ENCODE data around the gene NUP214. TPM values are rescaled to one million over a fixed set of nuclear protein-coding genes. Genes with fewer than 3 reads are reported as not detected.
"Not testable (repeated sequence)": the region's sequence is repeated elsewhere in the genome, so short reads cannot be mapped to it uniquely, and the experiment has no call there.

NUP214 gene
- total RNA-seq, 1 donor from 2014 or later = 37.2 TPM

- no peak for DNase-seq (ENCODE audit: low read depth)
- TF ChIP-seq CTCF (conservative IDR thresholded peaks at IDR 0.05; ENCODE audit: low read depth, low read length) = no peak
- no peak overlapping the region for H3K4me3 ChIP-seq (ENCODE audit: low read depth, low read length)
Measured at GRCh38 chr9:131148276-131148675, 22.9 kb downstream of the NUP214 start.

GRCh38 chr9:131148966-131149687, 23.7 kb downstream of the NUP214 start:
- TF ChIP-seq CTCF (conservative IDR thresholded peaks at IDR 0.05; ENCODE audit: low read depth, low read length) = no peak
- DNase-seq (ENCODE audit: low read depth) = no peak
- H3K4me3 ChIP-seq (ENCODE audit: low read depth, low read length) = no peak overlapping the region

- DNase-seq (ENCODE audit: low read depth) = no peak
- TF ChIP-seq CTCF (conservative IDR thresholded peaks at IDR 0.05; ENCODE audit: low read depth, low read length) = no peak
- no peak overlapping the region for H3K4me3 ChIP-seq (ENCODE audit: low read depth, low read length)
Measured at GRCh38 chr9:131149688-131150053, 24.3 kb downstream of the NUP214 start.

GRCh38 chr9:131153595-131153994, 28.2 kb downstream of the NUP214 start:
- DNase-seq (ENCODE audit: low read depth) = no peak
- no peak for TF ChIP-seq CTCF (conservative IDR thresholded peaks at IDR 0.05; ENCODE audit: low read depth, low read length)
- no peak overlapping the region for H3K4me3 ChIP-seq (ENCODE audit: low read depth, low read length)

GRCh38 chr9:131158673-131159072, 33.3 kb downstream of the NUP214 start:
- not testable (repeated sequence) for H3K4me3 ChIP-seq (ENCODE audit: low read depth, low read length); DNase-seq (ENCODE audit: low read depth)

- H3K4me3 ChIP-seq (ENCODE audit: low read depth, low read length) = no peak overlapping the region
- no peak for TF ChIP-seq CTCF (conservative IDR thresholded peaks at IDR 0.05; ENCODE audit: low read depth, low read length)
- no peak for DNase-seq (ENCODE audit: low read depth)
Measured at GRCh38 chr9:131160416-131161112, 35.2 kb downstream of the NUP214 start.

GRCh38 chr9:131161585-131161984, 36.2 kb downstream of the NUP214 start:
- no peak overlapping the region for H3K4me3 ChIP-seq (ENCODE audit: low read depth, low read length)
- no peak for TF ChIP-seq CTCF (conservative IDR thresholded peaks at IDR 0.05; ENCODE audit: low read depth, low read length)
- DNase-seq (ENCODE audit: low read depth) = no peak
